ENCODE measurements around the gene GID8.

DNA sequence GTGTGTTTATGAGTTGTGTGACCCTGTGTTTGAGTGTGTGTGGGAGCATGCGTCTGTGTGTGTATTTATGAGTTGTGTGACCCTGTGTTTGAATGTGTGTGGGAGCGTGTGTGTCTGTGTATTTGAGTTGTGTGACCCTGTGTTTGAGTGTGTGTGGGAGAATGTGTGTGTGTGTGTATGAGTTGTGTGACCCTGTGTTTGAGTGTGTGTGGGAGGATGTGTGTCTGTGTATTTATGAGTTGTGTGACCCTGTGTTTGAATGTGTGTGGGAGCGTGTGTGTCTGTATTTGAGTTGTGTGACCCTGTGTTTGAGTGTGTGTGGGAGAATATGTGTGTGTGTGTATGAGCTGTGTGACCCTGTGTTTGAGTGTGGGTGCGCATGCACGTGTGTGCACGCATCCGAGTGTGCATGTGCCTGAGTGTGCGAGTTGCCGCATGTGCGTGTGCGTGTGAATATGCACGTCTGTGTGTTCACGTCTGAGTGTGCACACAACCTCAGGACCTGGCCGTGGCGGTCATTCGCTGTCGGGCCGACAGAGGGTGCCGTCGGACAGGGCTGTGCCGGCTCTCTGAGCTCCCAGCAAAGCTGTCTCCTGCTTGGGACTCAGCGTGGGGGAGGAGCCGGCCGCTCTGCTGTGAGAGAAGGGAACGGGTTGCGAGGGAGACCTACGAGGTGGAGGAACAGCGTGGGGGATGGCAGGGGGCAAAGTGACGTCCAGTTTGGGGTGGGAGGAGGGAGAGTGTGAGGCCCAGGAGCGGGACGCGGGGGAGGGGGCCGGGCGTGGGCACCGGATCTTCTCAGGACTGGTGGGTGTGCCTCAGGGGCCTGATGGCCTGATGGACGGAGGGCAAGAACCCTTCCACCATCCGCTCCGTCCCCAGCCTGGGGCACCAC is 34.2 kb downstream of the GID8 start:
- TF ChIP-seq, protein P1, sequence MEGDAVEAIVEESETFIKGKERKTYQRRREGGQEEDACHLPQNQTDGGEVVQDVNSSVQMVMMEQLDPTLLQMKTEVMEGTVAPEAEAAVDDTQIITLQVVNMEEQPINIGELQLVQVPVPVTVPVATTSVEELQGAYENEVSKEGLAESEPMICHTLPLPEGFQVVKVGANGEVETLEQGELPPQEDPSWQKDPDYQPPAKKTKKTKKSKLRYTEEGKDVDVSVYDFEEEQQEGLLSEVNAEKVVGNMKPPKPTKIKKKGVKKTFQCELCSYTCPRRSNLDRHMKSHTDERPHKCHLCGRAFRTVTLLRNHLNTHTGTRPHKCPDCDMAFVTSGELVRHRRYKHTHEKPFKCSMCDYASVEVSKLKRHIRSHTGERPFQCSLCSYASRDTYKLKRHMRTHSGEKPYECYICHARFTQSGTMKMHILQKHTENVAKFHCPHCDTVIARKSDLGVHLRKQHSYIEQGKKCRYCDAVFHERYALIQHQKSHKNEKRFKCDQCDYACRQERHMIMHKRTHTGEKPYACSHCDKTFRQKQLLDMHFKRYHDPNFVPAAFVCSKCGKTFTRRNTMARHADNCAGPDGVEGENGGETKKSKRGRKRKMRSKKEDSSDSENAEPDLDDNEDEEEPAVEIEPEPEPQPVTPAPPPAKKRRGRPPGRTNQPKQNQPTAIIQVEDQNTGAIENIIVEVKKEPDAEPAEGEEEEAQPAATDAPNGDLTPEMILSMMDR (IDR thresholded peaks at IDR 0.05) = peak; percentile 82 to 93 (median 93)
- TF ChIP-seq POLR2A (IDR thresholded peaks at IDR 0.05; ENCODE audit: low read depth) (no peak), POLR2AphosphoS5 (IDR thresholded peaks at IDR 0.05) (no peak), EP300 (IDR thresholded peaks at IDR 0.05) (no peak)

Measured in esophagus muscularis mucosa (tissue), 4 donors.